Nucleus accumbens (tissue), 56 donors: ENCODE measurements around the gene EPS8.

Experiments used
- DNase-seq, 56 donors: peaks; one replicate each; lab custom pipeline; 2025; lab: John Stamatoyannopoulos, UW

Gene EPS8

DNA sequence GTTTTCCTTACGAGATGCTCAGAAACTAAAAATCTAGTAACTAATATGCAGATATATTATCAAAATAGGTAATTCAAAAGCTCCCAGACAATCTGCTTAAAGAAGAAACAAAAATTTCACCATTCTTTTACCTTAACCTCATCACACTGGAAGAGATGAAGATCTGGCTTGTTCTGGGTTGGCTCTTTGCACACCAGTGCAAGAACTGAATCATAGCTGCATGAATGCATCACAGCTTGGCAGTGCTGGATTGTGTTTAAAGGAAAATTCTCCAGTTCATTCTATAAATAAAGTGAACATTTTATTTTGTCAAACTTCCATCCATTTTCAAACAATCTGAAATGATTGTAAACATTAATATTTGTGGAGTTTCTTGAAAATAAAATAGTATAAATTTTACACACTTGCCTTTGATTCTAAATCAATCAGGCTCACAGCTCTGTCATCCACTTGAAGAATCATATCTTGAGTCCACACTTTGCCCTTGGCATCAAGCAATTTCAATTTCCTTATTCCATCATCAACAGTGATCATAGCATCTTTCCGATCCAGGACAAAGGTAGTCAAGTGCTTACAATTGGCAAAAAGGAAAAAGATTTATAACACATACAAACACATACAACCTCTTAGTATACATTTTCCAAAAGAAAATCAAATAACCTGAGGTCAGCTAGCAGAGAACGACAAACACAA is 119.8 kb downstream of the EPS8 start:
- no peak for DNase-seq

DNA sequence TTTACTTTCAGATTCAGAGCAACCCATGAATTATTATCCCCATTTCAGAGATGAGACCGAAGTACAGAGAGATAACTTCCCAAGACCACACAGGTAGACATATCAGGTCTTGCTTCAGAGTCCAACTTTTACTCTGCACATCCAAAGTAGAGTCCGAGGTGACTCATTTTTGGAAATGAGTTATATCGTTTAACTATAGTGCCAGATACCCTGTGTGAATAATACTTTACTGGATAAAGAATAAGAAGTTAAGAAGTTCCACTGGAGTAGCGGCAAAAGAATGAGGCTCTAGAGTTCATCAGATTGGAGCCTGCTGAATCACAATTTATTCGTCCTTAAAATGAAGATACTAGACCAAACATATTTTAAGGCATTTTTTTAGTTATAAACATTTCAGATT is 124.7 kb downstream of the EPS8 start:
- no peak for DNase-seq

DNA sequence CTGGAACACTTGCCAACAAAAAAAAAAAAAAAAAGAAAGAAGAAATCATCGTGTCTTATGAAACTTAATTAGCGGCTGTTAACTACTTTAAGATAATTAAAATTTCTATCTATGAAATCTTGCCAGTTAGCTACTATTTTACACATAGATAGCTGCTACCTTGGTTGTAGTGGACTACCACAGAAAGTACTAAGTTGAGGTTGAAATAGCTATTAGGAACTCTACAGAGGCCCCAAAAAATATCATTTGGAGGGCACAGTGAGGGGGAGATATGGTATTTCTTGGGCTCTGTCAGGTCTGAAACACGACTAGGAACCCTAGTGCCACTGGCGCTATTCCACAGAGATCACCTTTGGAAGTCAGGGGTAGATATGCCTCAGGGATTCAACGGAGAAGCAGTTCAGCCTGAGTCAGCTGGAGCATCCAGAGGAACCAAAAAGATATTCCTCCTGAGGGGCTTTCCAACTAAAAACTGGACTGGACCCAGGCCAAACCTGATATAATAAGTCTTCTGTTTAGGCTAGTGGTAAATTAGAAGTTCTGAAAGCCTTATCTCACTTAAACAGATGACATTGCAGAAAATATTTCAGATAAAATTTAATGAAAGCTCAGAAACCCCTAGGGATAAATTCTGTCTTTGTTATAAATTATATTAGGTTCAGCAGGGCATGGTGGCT is 126.1 kb downstream of the EPS8 start:
- no peak for DNase-seq

DNA sequence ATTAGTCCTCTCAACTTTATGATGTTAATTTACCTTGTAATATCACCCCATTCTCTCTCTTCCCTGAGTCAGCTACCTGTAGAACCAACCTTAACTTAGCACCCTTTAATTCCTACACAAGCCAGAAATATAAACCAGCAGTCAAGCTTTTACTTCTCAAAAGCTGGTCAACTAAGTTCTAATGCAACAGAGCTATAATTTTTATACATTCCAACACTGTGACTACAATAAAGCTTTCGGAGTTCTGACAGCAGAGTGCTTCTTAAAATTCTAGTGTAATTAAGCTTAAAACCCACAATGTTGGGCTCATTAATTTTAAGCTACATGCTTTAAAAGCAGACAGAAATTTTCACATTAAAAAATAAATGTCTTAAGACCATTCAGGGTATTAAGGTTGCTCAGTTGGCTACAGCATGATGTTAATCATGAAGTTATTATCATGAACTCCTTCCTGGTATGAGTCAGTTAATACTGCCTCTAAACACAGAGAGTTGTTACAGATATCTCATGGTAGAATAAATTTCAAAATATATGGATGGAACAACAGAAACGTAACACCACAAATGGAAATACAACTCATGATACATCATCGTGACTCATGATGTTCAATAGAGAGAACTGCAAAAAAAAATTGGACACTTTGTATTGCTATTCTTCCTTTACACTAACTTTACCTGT is 126.7 kb downstream of the EPS8 start:
- no peak for DNase-seq

DNA sequence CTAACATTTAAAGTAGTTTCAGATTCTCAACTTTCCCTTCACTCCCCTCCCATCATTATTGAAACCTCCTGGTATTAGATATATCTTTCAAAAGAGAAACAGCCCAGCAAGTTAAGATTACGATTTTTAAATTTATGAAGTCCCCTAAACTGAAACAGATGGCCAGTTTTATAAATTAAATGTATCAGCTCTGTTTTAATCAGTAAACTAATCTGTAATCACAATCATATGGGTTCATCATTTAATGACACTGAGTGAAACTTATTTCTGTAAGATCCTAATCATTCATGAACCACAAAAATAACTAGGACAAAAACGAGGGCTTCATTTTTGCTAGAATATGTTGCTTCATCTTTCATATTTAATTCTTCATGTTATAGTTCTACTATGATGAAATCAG is 137.8 kb downstream of the EPS8 start:
- no peak for DNase-seq

DNA sequence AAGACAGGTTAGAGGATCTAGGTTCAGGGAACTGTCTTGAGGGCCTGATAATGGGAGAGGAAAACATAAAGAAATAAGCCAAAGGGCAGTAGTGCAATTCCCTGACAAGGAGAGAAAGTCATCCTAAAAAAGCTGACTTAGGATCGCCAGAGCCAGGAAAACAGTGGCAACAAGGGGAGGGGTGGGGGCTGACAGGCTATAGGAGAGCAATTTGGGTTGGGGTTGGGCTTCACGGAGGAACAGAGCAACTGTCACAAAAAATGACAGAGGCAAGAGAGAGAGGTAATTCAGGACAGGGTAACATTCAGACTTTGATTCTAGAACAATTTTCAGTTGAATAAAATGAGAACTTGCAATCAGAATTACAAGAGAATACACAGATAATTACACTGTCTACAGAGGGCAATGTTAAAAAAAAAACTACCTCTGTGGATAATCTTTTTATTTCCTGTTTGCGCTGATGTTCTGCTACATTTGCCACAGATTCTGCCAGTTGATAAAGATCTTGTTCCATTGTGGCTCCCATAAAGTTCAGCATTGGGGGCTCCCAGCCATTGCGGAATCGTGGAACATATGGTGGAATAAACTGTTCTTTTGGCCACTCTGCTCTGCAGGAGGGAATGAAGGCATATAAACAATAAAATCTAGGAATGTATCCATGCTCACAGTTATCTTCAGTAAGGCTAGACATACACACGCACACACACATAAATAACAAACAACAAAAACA is 138.6 kb downstream of the EPS8 start:
- DNase-seq = no peak

DNA sequence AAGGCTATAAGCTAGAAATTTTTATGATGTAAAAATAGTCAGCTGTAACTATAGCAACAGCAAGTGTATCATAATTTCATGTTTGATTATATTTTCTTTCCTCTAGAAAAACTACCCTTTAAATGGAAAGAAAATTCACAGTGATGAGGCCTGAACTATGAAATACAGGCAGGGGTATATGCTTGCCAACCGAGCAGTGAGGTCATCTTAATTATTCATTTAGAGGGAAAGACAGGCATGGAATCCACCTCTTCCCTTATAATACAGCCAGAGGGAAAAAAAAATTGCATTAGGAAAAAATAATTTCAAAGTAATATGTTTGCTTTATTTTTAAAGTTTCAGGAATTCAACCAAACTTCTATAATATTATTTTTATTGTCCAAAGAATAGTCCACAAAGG is 139.8 kb downstream of the EPS8 start:
- DNase-seq = no peak

DNA sequence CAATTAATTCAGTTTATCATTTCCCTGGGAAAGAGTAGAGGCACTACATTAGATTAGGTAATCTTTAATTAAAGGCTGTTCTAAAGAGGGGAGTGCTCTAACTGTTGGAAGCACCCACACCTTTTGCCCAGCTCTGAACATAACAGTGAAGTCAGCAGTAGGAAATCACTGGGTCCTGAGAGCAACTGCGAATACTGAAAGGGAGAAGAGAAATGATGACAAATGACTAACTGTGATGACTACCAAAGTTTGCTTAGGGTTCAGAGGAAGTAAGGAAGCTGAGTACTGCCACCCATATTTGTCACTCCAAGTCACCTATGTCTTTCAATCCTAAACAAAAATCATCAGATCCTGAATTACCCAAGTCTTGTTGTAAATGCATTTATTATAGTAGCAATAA is 140.6 kb downstream of the EPS8 start:
- no peak for DNase-seq

DNA sequence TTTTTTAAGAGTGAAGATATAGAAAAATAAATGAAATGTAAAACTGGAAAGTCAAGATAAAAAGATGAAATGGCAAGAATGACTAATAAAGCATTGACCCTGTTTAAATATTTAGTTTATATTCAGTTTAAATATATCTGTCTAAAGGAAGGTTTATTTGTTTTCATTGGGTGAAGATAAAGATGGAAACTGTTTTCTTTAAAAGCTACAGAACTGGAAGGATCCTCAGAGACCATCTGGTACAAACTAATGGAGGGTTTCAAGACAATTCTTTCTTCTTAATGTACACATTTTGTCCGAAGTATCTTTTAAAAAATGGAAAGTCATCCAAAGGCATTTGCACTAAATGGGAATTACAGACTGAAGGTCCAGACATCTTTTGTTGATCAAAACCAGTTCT is 142.6 kb downstream of the EPS8 start:
- DNase-seq = no peak

DNA sequence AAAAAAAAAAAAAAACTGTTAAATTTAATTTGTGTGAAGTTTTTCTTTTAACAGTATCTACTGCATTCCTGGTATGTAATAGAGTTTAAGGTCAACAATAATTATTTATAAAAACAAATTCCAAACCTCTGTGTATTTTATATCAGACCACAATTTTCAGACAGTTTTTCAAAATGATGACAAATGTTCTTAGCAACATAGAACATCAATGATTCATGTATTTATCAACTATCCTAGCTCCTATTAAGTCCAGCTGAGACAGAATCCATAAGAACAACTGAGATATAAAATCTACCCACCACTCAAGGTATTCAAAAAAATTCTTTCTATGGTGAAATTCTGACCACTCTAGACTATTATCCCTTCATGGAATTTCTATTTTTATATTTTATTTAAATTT is 144.5 kb downstream of the EPS8 start:
- no peak for DNase-seq

DNA sequence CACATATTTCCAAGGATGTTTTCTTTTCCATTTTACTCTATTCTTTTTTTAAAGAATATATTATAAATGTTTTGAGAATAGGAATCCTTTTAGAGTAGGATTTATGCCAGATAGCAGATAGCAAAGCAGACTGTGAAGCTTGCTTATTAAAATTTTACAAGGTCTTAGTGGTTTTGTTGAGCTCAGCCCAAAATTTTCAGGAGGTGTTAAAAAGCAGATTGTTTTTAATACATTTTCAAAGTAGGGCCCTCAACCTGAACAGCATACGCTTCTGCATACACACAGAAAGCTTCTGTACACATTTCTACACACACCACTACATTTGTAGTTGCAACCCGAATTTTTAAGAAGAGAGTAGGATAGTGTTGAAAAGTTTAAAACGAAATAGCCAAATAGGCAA is 151.0 kb downstream of the EPS8 start:
- DNase-seq = no peak

DNA sequence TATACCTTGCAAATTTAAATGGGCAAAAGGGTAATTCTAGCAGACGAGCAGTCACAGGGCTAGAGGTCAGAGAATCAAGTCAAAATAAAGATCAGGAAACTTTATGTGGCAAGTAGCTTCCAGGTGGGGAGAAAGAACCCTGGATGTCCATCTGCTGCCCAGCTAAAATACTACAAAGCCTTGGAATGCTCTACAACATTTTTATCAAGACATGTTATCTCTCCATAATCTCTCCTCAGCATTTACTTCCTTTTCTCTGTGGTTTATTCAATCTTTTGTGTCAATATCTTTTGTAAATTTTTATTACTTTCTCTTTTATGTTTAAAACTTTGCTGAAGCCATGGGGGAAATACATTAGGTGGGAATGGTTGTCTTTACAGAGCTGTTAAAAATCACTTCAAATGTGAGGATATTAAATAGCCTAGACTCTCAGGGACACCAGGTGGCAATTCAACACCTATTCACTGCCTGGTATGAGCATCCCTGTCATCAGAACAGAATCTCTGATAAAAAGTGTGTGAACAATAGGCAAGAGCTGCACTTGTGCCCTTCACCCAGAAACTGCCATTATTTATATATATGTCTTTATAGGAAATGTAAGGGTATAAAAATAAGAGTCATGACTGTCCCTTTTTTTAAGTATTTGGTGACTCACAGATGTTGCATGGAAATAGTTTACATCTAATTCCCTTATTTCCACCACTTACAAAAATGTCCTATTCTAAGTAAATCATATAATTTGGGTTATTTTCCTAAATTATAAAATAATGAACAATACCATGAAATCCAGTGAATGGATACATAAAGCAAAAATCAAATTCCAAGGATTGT is 152.9 kb downstream of the EPS8 start:
- DNase-seq = no peak

DNA sequence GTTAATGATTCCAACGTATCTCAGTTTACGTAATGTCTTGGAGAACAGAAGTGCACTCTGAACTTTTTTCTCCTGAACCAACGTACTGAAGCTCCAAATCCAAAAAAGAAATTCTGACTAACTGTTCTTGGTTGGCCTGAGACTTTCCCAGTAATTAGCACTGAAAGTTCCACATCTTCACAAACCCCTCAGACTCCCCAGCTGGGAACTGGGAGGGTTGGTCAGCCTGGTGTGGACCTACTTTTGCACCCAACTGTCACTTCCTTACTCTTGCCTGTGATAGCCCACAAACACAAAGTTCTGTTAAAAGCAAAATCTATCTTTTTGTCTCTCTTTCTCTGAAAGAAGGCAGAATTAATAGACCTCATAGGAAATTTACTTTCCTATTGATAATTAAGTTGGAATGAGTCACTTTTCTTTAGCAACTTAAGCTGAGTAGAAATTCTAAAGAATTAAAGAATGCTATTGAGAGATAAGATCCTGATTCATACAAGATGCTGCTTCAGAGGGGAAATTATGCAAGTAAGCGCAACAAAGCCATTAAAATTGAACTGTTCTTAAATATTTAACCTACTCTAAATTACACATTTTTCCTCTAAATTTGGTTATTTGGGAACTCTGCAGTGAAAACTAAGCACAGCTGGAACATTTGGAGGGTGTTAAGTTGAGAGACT is 155.0 kb downstream of the EPS8 start:
- DNase-seq = no peak

DNA sequence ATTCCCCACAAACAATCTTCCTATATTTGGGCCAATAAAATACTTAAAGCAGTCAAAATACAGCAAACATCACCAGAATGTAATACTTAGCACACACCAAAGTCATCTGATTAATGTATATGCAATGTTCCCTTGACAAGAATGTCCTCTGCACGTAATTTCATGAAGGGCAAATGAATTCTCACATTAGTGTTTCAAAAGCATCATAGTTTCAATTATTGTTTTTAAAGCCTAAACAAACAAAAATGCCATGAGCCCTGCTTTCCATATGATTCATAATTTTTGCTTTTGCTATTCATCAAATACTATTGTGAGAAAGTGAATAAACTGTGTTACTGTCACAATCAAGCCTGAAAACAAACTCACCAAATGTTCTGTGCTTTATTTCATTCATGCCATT is 156.0 kb downstream of the EPS8 start:
- no peak for DNase-seq

DNA sequence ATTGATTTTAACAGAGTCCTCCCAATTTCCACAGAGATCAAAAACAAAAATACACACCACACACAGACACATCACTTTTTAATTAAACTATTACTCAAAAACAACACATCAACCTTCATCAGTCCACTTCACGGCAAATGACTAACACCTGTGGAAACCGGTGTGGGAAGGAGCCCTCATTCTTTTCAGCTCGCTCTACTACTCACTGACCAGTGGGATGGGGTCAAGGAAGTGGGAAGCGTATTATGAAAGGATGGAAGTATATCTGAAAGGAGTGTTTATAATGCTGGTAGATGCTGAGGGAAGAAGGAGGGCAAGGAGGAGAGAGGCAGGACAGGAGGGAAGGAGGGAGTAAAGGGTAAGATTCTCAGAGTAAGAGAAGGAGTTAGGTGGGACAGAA is 156.5 kb downstream of the EPS8 start:
- DNase-seq = no peak

DNA sequence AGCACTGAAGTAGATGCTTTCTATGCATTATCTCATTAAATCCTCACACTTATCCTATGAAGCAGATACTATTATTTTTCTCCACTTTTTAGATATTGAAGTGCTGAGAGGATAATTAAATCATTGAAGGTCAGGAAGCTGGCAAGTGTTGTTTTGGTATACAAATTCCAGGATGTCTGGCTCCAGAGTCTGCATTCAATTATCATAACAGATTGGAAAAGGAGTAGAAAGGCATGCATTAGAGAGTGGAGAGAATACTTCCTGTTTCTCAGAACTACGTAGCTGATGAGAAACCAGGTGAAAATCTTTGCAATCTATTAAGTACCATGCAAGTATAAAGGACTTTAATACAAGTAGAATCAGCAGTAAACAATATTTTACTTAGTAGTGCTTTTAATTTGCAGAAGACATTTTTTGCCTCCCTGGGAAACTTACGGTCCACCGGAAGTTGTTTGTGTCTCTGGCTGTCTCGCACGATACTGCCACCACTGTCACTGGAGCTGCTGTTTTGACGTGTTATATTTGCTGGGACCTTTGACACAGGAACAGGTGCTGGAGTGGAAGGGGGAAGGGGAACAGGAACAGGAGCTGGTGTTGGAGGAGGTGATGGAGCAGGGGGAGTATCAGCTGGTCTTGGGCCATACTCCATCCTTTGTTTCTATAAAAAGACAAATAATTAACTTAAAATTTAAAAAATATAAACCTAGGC is 158.0 kb downstream of the EPS8 start:
- DNase-seq = no peak

DNA sequence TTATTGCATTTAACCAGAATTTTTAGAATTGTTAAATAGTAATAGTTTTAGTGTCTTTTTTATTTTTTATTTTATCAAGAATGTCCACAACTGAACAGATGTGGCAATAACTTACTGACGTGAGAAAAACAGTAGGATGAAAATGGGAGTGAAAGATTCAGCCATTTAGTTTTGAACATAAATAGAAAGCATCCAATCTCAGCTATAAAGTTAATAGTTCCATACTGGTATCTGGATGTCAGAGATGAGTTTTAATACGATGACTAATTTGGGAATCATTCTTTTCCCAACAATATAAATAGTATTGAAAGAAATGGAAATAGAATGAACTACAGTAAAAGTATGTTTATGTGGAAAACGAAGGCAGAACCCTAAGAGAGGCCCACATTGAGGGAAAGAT is 159.4 kb downstream of the EPS8 start:
- no peak for DNase-seq

DNA sequence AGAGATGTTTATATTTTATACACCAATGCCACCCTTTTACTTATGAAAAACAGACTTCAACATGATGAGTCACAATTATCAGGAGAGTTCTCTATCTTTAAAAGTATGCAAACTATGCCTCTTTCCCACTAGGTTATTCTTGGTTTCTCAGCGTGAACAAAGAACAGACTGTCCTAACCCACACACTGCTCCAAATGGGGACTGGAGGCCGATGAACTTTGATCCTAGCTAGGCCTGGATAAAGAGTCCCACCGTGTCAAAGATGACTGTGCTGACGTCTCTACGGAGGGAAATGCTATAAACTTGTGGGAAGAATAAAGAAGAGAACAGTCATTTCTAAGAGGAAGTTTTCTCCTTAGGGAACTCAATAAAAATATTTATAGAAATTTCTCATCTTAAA is 160.1 kb downstream of the EPS8 start:
- peak in 2 of 56 donors; percentile 1 to 7 for DNase-seq
